Type B pancreatic cell (in vitro differentiated cells): ENCODE data around the gene WBP1. TPM values are rescaled to one million over a fixed set of nuclear protein-coding genes. Genes with fewer than 3 reads are reported as not detected.

Experiments used
- DNase-seq: peaks from one replicate; pipeline ENCODE4 v3.0.0; 2021; ENCODE audit warnings: mixed read lengths; ENCODE audit not compliant: unreplicated experiment; ENCODE audit errors: extremely low spot score
- H3K27ac Mint-ChIP-seq: 2 replicates; pipeline ENCODE4 v1.8.0; 2021; ENCODE audit warnings: mild to moderate bottlenecking, mixed read lengths
- H3K27me3 Mint-ChIP-seq: 2 replicates; pipeline ENCODE4 v1.8.0; 2021; ENCODE audit warnings: mixed read lengths
- H3K36me3 Mint-ChIP-seq: 2 replicates; pipeline ENCODE4 v1.8.0; 2021; ENCODE audit warnings: mixed read lengths
- H3K4me1 Mint-ChIP-seq: one replicate; pipeline ENCODE4 v1.8.0; 2021; ENCODE audit warnings: mixed read lengths; ENCODE audit not compliant: unreplicated experiment
- H3K4me3 Mint-ChIP-seq: 2 replicates; pipeline ENCODE4 v1.8.0; 2021; ENCODE audit warnings: mild to moderate bottlenecking, mixed read lengths
- H3K9me3 Mint-ChIP-seq: 2 replicates; pipeline ENCODE4 v1.8.0; 2021; ENCODE audit warnings: mixed read lengths
- CTCF ChIP-seq: fragments of 200-600 bp; sonication (generic); conservative IDR thresholded peaks from 2 replicates; pipeline ENCODE4 v1.5.0; 2021; ENCODE audit warnings: antibody characterized with exemption, mild to moderate bottlenecking
- total RNA-seq: library from RNA; stranded (reverse); gene quantifications from 2 replicates; pipeline ENCODE4 v1.2.1, GENCODE V29; 2021; ENCODE audit warnings: low replicate concordance

WBP1 gene
- total RNA-seq, 1 donor from 2014 or later = 121 TPM

DNA sequence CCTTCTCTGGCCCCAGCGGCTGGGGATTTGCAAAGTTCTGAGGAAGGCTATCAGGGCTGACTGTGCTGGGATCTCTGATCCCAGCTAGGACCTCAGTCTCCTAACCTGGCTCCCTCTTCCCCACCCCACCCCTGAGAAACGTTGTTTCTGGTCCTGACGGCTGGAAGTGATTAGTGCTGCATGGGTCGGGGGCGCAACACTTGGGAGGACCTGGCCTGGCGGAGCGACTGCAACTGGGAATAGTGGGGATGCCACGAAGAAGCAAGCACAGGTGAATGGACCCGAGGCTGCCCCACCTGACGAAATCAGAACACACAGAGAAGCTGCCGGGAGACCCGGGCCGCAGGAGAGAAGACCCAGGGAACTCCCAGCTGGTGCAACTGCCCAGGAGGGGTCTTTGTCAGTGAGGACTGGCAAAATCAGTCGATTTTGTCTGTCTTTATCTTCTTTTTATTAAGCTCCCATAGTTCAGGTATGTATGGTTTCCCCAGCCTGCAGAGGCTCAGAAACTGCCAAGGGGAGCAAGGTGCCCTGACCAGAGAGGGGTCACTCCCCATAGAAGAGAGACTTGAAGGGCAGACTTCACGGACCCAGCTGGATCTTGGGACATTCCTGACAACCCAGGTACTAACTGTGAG lies 41.8 kb downstream of the WBP1 start:
- no peak for DNase-seq
- no peak for TF ChIP-seq CTCF
- H3K9me3 Mint-ChIP-seq = no peaks in the 10 kb centered on the region
- H3K4me3 Mint-ChIP-seq = peak overlapping the region; percentile 73
- H3K36me3 Mint-ChIP-seq = peaks cover 16% of the 10 kb centered on the region
- no peak overlapping the region for H3K27ac Mint-ChIP-seq
- H3K4me1 Mint-ChIP-seq = peaks cover 37% of the 10 kb centered on the region
- peaks cover 94% of the 10 kb centered on the region for H3K27me3 Mint-ChIP-seq

DNA sequence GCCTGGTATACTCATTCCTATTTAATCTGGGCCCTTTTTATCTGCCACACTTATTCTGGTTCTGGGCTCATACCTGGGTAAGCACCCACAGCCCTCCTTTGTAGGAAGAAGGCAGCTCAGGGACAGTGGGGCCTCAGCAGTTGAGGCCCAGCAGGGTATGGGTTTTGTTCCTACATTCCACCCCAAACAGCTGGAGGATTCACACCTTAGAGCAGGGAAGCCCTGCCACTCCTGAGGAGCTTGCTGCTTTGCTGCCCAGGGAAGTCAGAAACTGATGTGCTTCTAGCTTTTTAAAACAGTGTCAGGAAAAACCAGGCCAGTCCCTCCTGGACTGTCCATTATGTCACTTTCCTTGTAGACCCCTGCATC lies 42.3 kb downstream of the WBP1 start:
- DNase-seq = no peak
- peak overlapping the region; percentile 73 for H3K4me3 Mint-ChIP-seq
- peaks cover 95% of the 10 kb centered on the region for H3K27me3 Mint-ChIP-seq
- no peaks in the 10 kb centered on the region for H3K9me3 Mint-ChIP-seq
- no peak overlapping the region for H3K27ac Mint-ChIP-seq
- peaks cover 21% of the 10 kb centered on the region for H3K36me3 Mint-ChIP-seq
- TF ChIP-seq CTCF = no peak
- peaks cover 40% of the 10 kb centered on the region for H3K4me1 Mint-ChIP-seq

GRCh38 chr2:74501335-74502071 lies 43.3 kb downstream of the WBP1 start:
- H3K9me3 Mint-ChIP-seq = no peaks in the 10 kb centered on the region
- peaks cover 87% of the 10 kb centered on the region for H3K27me3 Mint-ChIP-seq
- peak overlapping the region; percentile 86 for H3K4me3 Mint-ChIP-seq
- TF ChIP-seq CTCF = no peak
- H3K36me3 Mint-ChIP-seq = peaks cover 18% of the 10 kb centered on the region
- H3K4me1 Mint-ChIP-seq = peaks cover 41% of the 10 kb centered on the region
- DNase-seq = no peak
- peak overlapping the region; percentile 54 for H3K27ac Mint-ChIP-seq

GRCh38 chr2:74502147-74502719 lies 44.0 kb downstream of the WBP1 start:
- peaks cover 46% of the 10 kb centered on the region for H3K4me1 Mint-ChIP-seq
- TF ChIP-seq CTCF = no peak
- H3K36me3 Mint-ChIP-seq = peaks cover 22% of the 10 kb centered on the region
- H3K9me3 Mint-ChIP-seq = no peaks in the 10 kb centered on the region
- peak overlapping the region; percentile 54 for H3K27ac Mint-ChIP-seq
- peak overlapping the region; percentile 86 for H3K4me3 Mint-ChIP-seq
- DNase-seq = no peak
- H3K27me3 Mint-ChIP-seq = peaks cover 83% of the 10 kb centered on the region

GRCh38 chr2:74502720-74503505 lies 44.7 kb downstream of the WBP1 start:
- Mint-ChIP-seq H3K4me1 (peaks cover 46% of the 10 kb centered on the region), H3K36me3 (peaks cover 22% of the 10 kb centered on the region), H3K27me3 (peaks cover 76% of the 10 kb centered on the region), H3K9me3 (no peaks in the 10 kb centered on the region), H3K27ac (peak overlapping the region; percentile 73), H3K4me3 (peak overlapping the region; percentile 86)
- no peak for TF ChIP-seq CTCF
- DNase-seq = no peak
